A549 (cell line): ENCODE measurements around the gene CRISPLD2.

Experiments used
- CBX2 ChIP-seq: fragments of 200-600 bp; sonication (generic); IDR thresholded peaks from 2 replicates; pipeline ENCODE4 v1.6.1; 2016; ENCODE audit warnings: low read depth, mild to moderate bottlenecking, borderline replicate concordance
- CHD4 ChIP-seq: fragments of 200-600 bp; sonication (generic); IDR thresholded peaks from 2 replicates; pipeline ENCODE4 v1.6.1; 2016; ENCODE audit warnings: antibody characterized with exemption, mild to moderate bottlenecking, borderline replicate concordance
- CTCF ChIP-seq: fragments of >200 bp; sonication (Bioruptor Twin); formaldehyde crosslinking; IDR thresholded peaks from 3 replicates; pipeline ENCODE4 v1.5.1; 2016
- EHMT2 ChIP-seq: fragments of 200-600 bp; sonication (generic); IDR thresholded peaks from 2 replicates; pipeline ENCODE4 v1.6.1; 2016; ENCODE audit warnings: antibody characterized with exemption, low read depth, mild to moderate bottlenecking, moderate library complexity
- GATA3 ChIP-seq: IDR thresholded peaks from 2 replicates; pipeline ENCODE4 v1.6.1; 2012; ENCODE audit warnings: borderline replicate concordance
- HDAC2 ChIP-seq: fragments of 200-600 bp; sonication (generic); IDR thresholded peaks from 2 replicates; pipeline ENCODE4 v1.6.1; 2016
- HMGXB4 ChIP-seq: fragments of 250-450 bp; sonication (Bioruptor Pico); IDR thresholded peaks from 2 replicates; pipeline ENCODE4 v1.5.0; 2021; ENCODE audit warnings: mild to moderate bottlenecking, moderate library complexity, borderline replicate concordance
- KDM1A ChIP-seq: fragments of 200-600 bp; sonication (generic); IDR thresholded peaks from 2 replicates; pipeline ENCODE4 v1.6.1; 2016; ENCODE audit warnings: low read depth, mild to moderate bottlenecking
- POLR2A ChIP-seq: IDR thresholded peaks from 2 replicates; pipeline ENCODE4 v1.6.1; 2012; ENCODE audit warnings: mild to moderate bottlenecking, low read length
- RAD21 ChIP-seq, 2 experiments: fragments of >200 bp in 1 of 2; sonication (Bioruptor Twin) in 1 of 2; formaldehyde crosslinking in 1 of 2; IDR thresholded peaks in 1 of 2; conservative IDR thresholded peaks in 1 of 2; 2 replicates in 1 of 2; 3 replicates in 1 of 2; pipeline ENCODE4 v1.6.1; 2012 to 2018; ENCODE audit warnings: inconsistent platforms in 1 of 2
- TF ChIP-seq, protein P1 (sequence below): IDR thresholded peaks from 2 replicates; pipeline ENCODE4 v1.6.1; 2012
- TF ChIP-seq, protein P2 (sequence below): fragments of 200-600 bp; sonication (generic); IDR thresholded peaks from 2 replicates; pipeline ENCODE4 v1.6.1; 2016; ENCODE audit warnings: antibody characterized with exemption, mild to moderate bottlenecking, moderate library complexity

DNA sequence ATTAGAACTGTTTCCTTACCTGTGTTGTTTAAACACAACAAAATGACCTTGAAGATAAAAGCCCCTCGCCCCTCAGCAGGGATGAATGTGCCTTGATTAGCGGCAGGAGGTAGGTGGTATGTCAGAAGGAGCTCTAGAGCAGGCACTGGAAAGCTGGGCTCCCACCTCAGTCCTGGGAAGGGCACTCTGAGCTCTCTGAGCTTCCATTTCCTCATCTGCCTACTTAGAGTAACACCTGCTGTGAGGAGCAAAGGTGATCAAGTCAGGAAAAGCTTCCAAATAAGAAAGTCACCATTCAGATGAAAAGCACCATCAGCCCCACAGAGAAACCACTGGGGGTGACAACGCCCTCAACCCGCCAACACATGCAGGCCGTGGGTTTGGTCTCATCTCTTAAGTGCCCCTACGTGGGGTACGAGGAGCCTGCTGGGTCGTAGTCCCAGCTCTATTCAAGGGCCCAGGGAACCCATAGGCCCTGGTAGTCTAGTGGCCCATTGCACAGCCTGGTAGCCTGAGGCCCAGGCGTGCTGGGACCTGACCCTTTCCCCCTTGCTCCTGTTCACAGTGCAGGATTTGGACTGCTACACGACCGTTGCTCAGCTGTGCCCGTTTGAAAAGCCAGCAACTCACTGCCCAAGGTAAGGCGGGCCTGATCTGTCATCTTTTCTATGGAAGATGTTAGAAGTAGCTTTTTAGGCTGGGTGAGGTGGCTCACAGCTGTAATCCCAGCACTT, 57.3 kb downstream of the CRISPLD2 start:
- no peak for TF ChIP-seq CTCF
- no peak for TF ChIP-seq KDM1A
- TF ChIP-seq GATA3 = no peak
- no peak for TF ChIP-seq HDAC2
- TF ChIP-seq HMGXB4 (CRISPR knock-in tag) = no peak
- TF ChIP-seq CHD4 = no peak
- TF ChIP-seq, protein P1, sequence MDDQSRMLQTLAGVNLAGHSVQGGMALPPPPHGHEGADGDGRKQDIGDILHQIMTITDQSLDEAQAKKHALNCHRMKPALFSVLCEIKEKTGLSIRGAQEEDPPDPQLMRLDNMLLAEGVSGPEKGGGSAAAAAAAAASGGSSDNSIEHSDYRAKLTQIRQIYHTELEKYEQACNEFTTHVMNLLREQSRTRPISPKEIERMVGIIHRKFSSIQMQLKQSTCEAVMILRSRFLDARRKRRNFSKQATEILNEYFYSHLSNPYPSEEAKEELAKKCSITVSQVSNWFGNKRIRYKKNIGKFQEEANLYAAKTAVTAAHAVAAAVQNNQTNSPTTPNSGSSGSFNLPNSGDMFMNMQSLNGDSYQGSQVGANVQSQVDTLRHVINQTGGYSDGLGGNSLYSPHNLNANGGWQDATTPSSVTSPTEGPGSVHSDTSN = no peak
- no peak for TF ChIP-seq CBX2
- no peak for TF ChIP-seq POLR2A
- no peak for TF ChIP-seq EHMT2
- TF ChIP-seq RAD21 (conservative IDR thresholded peaks at IDR 0.05 in 1 of 2, IDR thresholded peaks at IDR 0.05 in 1 of 2) = no peak
- TF ChIP-seq, protein P2, sequence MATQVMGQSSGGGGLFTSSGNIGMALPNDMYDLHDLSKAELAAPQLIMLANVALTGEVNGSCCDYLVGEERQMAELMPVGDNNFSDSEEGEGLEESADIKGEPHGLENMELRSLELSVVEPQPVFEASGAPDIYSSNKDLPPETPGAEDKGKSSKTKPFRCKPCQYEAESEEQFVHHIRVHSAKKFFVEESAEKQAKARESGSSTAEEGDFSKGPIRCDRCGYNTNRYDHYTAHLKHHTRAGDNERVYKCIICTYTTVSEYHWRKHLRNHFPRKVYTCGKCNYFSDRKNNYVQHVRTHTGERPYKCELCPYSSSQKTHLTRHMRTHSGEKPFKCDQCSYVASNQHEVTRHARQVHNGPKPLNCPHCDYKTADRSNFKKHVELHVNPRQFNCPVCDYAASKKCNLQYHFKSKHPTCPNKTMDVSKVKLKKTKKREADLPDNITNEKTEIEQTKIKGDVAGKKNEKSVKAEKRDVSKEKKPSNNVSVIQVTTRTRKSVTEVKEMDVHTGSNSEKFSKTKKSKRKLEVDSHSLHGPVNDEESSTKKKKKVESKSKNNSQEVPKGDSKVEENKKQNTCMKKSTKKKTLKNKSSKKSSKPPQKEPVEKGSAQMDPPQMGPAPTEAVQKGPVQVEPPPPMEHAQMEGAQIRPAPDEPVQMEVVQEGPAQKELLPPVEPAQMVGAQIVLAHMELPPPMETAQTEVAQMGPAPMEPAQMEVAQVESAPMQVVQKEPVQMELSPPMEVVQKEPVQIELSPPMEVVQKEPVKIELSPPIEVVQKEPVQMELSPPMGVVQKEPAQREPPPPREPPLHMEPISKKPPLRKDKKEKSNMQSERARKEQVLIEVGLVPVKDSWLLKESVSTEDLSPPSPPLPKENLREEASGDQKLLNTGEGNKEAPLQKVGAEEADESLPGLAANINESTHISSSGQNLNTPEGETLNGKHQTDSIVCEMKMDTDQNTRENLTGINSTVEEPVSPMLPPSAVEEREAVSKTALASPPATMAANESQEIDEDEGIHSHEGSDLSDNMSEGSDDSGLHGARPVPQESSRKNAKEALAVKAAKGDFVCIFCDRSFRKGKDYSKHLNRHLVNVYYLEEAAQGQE = no peak
